ENCODE results near the gene SSBP3. TPM values are rescaled to one million over a fixed set of nuclear protein-coding genes. Genes with fewer than 3 reads are reported as not detected.
A peak's percentile ranks its signal among the peaks of the same experiment; 100 is the strongest.

SSBP3 gene
- total and polyA plus RNA-seq, 2 of the 13 experiments (the other 11 are each of a cell fraction or from before 2014, with no cell fraction given): 8.5 to 17.6 TPM

DNA sequence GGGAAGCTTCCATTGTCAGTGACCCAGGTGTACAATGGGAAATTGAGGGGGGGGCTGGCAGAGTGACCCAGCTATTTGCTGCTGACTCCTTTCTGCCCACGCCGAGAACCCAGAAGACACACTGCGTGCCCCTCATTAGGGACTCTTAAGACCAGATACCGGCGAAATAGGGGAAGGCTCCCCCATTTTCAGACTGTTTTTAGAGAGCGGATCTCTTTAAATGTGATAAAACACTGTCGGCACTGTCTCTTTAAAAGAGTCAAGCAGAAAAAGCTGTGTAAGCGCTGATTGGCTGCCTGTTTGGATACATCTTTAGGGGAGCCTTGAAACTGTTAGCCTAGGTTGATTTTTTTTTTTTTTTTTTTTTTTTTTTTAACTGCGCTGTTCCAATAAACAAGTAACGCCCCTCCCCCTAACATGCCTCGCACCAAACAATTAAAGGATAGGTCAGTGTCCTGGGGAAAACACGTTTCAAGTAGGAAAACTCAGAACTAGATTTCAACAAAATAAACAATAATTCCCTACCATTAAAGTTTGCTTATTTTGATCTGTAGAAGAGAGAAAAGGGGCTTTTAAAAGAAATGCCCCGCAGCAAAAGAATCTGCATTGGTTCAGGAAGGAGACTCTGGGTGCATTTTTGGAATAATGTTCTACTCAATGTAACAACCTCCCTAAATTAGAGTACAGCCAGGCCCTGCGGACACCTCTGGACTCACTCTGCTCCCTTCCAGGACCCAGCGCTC, 1.4 kb upstream of the SSBP3 start (continued):
- TF ChIP-seq ZMAT5 (CRISPR knock-in tag; IDR thresholded peaks at IDR 0.05; ENCODE audit: borderline replicate concordance, low read depth): no peak
- TF ChIP-seq ZNF263 (CRISPR knock-in tag; IDR thresholded peaks at IDR 0.05): no peak
- TF ChIP-seq SP2 (CRISPR knock-in tag; IDR thresholded peaks at IDR 0.05): 0 out of 2 replicates have a peak, but pooled peaks have one; percentile 34
- no peak for TF ChIP-seq HCFC1 (IDR thresholded peaks at IDR 0.05; ENCODE audit: low read depth, low read length)
- TF ChIP-seq CBFB (CRISPR knock-in tag; IDR thresholded peaks at IDR 0.05): no peak
- TF ChIP-seq MXI1 (IDR thresholded peaks at IDR 0.05; ENCODE audit: borderline replicate concordance, low read depth, low read length): peak; percentile 45; the same call in 1 of the 3 replicates
- TF ChIP-seq MAZ (IDR thresholded peaks at IDR 0.05; ENCODE audit: borderline replicate concordance, low read depth, low read length): peak; percentile 63; the same call in 1 of the 2 replicates
- no peak for TF ChIP-seq MAZ (CRISPR knock-in tag; IDR thresholded peaks at IDR 0.05; ENCODE audit: low read depth)
- TF ChIP-seq GABPA (IDR thresholded peaks at IDR 0.05; ENCODE audit: low read depth, low read length): no peak
- peak; percentile 64; the same call in 1 of the 2 replicates for TF ChIP-seq GABPA (CRISPR knock-in tag; IDR thresholded peaks at IDR 0.05; ENCODE audit: low read depth)
- TF ChIP-seq ZNF333 (CRISPR knock-in tag; IDR thresholded peaks at IDR 0.05; ENCODE audit: borderline replicate concordance): no peak
- TF ChIP-seq ETS1 (CRISPR knock-in tag; IDR thresholded peaks at IDR 0.05): no peak
- no peak for TF ChIP-seq ZBTB49 (CRISPR knock-in tag; IDR thresholded peaks at IDR 0.05; ENCODE audit: borderline replicate concordance)
- TF ChIP-seq ZNF124 (CRISPR knock-in tag; IDR thresholded peaks at IDR 0.05): peak; percentile 46; the same call in 1 of the 2 replicates
- TF ChIP-seq ZBTB42 (CRISPR knock-in tag; IDR thresholded peaks at IDR 0.05): no peak
- 0 out of 2 replicates have a peak, but pooled peaks have one; percentile 5 for TF ChIP-seq SALL1 (CRISPR knock-in tag; IDR thresholded peaks at IDR 0.05)
- no peak for TF ChIP-seq ZNF775 (CRISPR knock-in tag; IDR thresholded peaks at IDR 0.05; ENCODE audit: borderline replicate concordance)
- 0 out of 2 replicates have a peak, but pooled peaks have one; percentile 23 for TF ChIP-seq RAD21 (CRISPR knock-in tag; IDR thresholded peaks at IDR 0.05)
- TF ChIP-seq ZNF34 (CRISPR knock-in tag; IDR thresholded peaks at IDR 0.05; ENCODE audit: borderline replicate concordance): no peak
- peak; percentile 42; the same call in 1 of the 2 replicates for TF ChIP-seq IRF2 (CRISPR knock-in tag; IDR thresholded peaks at IDR 0.05)
